ENCODE measurements around the gene DMGDH. TPM values are rescaled to one million over a fixed set of nuclear protein-coding genes. Genes with fewer than 3 reads are reported as not detected.

Gene DMGDH
- total RNA-seq, 3 donors from 2014 or later (not counting 1 experiment from before 2014, with no cell fraction given): 0.43 to 2.9 (median 2.4) TPM

DNA sequence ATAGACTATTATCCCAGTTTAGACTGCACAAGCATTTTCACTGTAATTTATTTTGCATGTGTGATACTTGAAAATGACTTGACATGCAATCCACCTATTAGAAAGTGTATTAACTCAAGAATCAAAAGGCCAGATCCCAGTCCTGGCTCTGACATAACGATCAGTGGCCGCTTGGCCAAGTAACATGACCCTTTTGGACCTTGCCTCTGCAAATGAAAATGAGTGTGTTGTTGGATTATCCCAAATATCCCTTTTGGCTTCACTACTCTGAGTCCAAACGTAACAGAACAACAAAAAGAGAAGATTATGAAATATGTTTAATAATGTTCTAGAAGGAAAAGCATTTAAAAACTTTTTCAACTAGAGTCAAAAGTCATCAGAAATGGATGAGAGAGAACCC is 19.0 kb downstream of the DMGDH start:
- H3K27me3 Mint-ChIP-seq (ENCODE audit: low read depth in 2 of 2): peaks cover 12 to 17% of the 10 kb centered on the region in 2 donors
- H3K27ac ChIP-seq (ENCODE audit: low read length): no peak overlapping the region
- H3K4me1 ChIP-seq (ENCODE audit: control insufficient read depth, insufficient read depth, low read length): no peaks in the 10 kb centered on the region
- DNase-seq: no peak
- WGBS (ENCODE audit: insufficient coverage): 100% methylated on average over 2 of the region's 3 CpGs
- no peak for ATAC-seq
- no peak overlapping the region for H3K4me3 Mint-ChIP-seq
- H3K36me3 Mint-ChIP-seq: no peaks in the 10 kb centered on the region
- H3K4me3 ChIP-seq (ENCODE audit: low read length): no peak overlapping the region
- no peaks in the 10 kb centered on the region for H3K27me3 ChIP-seq (ENCODE audit: control insufficient read depth, insufficient read depth, low read length)
- intact Hi-C loops (cut with micrococcal nuclease): no loop called here
- no peaks in the 10 kb centered on the region for H3K4me1 Mint-ChIP-seq
- H3K36me3 ChIP-seq (ENCODE audit: control insufficient read depth, insufficient read depth, low read length): no peaks in the 10 kb centered on the region
- no peaks in the 10 kb centered on the region for H3K9me3 ChIP-seq (ENCODE audit: control insufficient read depth, insufficient read depth, low read length)
- H3K9me3 Mint-ChIP-seq: no peaks in the 10 kb centered on the region
- TF ChIP-seq CTCF (IDR thresholded peaks at IDR 0.05): no peak
- H3K27ac Mint-ChIP-seq: no peak overlapping the region

DNA sequence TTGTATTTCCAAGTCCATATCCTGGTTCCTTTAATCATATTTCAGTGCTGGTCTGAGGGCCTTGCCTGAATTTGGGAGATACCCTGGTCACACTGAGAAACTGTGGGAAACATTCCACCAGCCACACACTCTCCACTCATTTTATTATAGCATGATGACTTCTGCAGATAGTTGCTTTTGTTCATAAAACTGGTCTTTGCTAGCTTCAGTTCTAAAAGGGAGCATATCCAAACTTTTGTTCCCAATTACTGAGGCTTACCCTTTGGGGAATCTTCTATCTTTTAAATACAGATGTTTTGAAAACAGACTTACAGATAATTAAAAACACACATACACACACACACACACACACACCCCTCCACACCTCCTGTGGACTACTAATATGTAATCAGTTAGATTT is 21.0 kb downstream of the DMGDH start:
- H3K9me3 ChIP-seq (ENCODE audit: control insufficient read depth, insufficient read depth, low read length): no peaks in the 10 kb centered on the region
- DNase-seq: no peak
- intact Hi-C loops (cut with micrococcal nuclease): loop anchor here (2.0 kb wide), 1 partner anchor 72 kb away; no protein-coding TSS in a partner anchor

DNA sequence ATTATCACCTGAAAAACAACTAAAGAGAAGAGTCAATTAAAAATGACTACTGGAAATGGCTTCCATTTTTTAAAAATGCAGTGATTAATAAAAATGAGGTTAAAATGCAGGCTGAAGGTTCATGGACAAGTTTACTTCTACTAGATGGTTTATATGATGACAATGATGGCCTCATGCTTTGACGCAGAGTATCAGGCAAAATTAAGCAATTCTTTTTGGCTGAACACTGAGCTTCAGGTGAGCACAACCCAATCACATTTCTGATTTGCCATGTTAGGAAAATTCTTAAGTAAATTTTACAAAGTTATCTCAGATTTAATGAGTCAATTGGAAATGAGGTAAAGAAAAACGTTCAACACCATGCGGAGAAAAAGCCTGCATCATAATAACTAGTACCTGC is 22.3 kb downstream of the DMGDH start:
- Histone ChIP-seq H3K4me1 (ENCODE audit: control insufficient read depth, insufficient read depth, low read length) (no peaks in the 10 kb centered on the region), H3K27ac (ENCODE audit: low read length) (no peak overlapping the region), H3K4me3 (ENCODE audit: low read length) (no peak overlapping the region), H3K36me3 (ENCODE audit: control insufficient read depth, insufficient read depth, low read length) (no peaks in the 10 kb centered on the region), H3K9me3 (ENCODE audit: control insufficient read depth, insufficient read depth, low read length) (no peaks in the 10 kb centered on the region), H3K27me3 (ENCODE audit: control insufficient read depth, insufficient read depth, low read length) (no peaks in the 10 kb centered on the region)
- no peak overlapping the region for H3K4me3 Mint-ChIP-seq
- ATAC-seq (no peak), DNase-seq (no peak)
- WGBS (ENCODE audit: insufficient coverage): 94% methylated on average over 3 of the region's 3 CpGs
- no peaks in the 10 kb centered on the region for H3K36me3 Mint-ChIP-seq
- H3K9me3 Mint-ChIP-seq: no peaks in the 10 kb centered on the region
- H3K27me3 Mint-ChIP-seq (ENCODE audit: low read depth in 2 of 2): peaks cover 10 to 17% of the 10 kb centered on the region in 2 donors
- H3K27ac Mint-ChIP-seq: no peak overlapping the region
- intact Hi-C loops (cut with micrococcal nuclease): no loop called here
- no peaks in the 10 kb centered on the region for H3K4me1 Mint-ChIP-seq
- TF ChIP-seq CTCF (IDR thresholded peaks at IDR 0.05): no peak

More for the DNA sequence above, 21.0 kb downstream of the DMGDH start:
- no peak for ATAC-seq
- H3K4me1 Mint-ChIP-seq: no peaks in the 10 kb centered on the region
- H3K4me3 ChIP-seq (ENCODE audit: low read length): no peak overlapping the region
- H3K27me3 Mint-ChIP-seq (ENCODE audit: low read depth in 2 of 2): peaks cover 10 to 17% of the 10 kb centered on the region in 2 donors
- TF ChIP-seq CTCF (IDR thresholded peaks at IDR 0.05): no peak
- H3K27ac Mint-ChIP-seq: no peak overlapping the region
- no peaks in the 10 kb centered on the region for H3K9me3 Mint-ChIP-seq
- H3K4me3 Mint-ChIP-seq: no peak overlapping the region
- H3K27me3 ChIP-seq (ENCODE audit: control insufficient read depth, insufficient read depth, low read length): no peaks in the 10 kb centered on the region
- no peak overlapping the region for H3K27ac ChIP-seq (ENCODE audit: low read length)
- no peaks in the 10 kb centered on the region for H3K36me3 ChIP-seq (ENCODE audit: control insufficient read depth, insufficient read depth, low read length)
- H3K36me3 Mint-ChIP-seq: no peaks in the 10 kb centered on the region
- no peaks in the 10 kb centered on the region for H3K4me1 ChIP-seq (ENCODE audit: control insufficient read depth, insufficient read depth, low read length)

- DNase-seq (no peak), ATAC-seq (no peak)
- TF ChIP-seq CTCF (IDR thresholded peaks at IDR 0.05): no peak
- no peak overlapping the region for H3K4me3 ChIP-seq (ENCODE audit: low read length)
- H3K9me3 ChIP-seq (ENCODE audit: control insufficient read depth, insufficient read depth, low read length): no peaks in the 10 kb centered on the region
- no peaks in the 10 kb centered on the region for H3K4me1 ChIP-seq (ENCODE audit: control insufficient read depth, insufficient read depth, low read length)
- no peak overlapping the region for H3K4me3 Mint-ChIP-seq
- no peak overlapping the region for H3K27ac ChIP-seq (ENCODE audit: low read length)
- intact Hi-C loops (cut with micrococcal nuclease): no loop called here
- WGBS (ENCODE audit: insufficient coverage): 81% methylated on average over 3 of the region's 3 CpGs
- H3K27me3 Mint-ChIP-seq (ENCODE audit: low read depth in 2 of 2): peaks cover 5 to 9% of the 10 kb centered on the region in 2 donors
- H3K27me3 ChIP-seq (ENCODE audit: control insufficient read depth, insufficient read depth, low read length): no peaks in the 10 kb centered on the region
- H3K36me3 Mint-ChIP-seq: no peaks in the 10 kb centered on the region
- H3K4me1 Mint-ChIP-seq: no peaks in the 10 kb centered on the region
- no peaks in the 10 kb centered on the region for H3K9me3 Mint-ChIP-seq
- H3K27ac Mint-ChIP-seq: no peak overlapping the region
- H3K36me3 ChIP-seq (ENCODE audit: control insufficient read depth, insufficient read depth, low read length): no peaks in the 10 kb centered on the region
Measured at GRCh38 chr5:79042188-79042587, 27.3 kb downstream of the DMGDH start.

Measured in natural killer cell (primary cell).